Measurements from ENCODE around the gene LRRC74B.

Gene LRRC74B

DNA sequence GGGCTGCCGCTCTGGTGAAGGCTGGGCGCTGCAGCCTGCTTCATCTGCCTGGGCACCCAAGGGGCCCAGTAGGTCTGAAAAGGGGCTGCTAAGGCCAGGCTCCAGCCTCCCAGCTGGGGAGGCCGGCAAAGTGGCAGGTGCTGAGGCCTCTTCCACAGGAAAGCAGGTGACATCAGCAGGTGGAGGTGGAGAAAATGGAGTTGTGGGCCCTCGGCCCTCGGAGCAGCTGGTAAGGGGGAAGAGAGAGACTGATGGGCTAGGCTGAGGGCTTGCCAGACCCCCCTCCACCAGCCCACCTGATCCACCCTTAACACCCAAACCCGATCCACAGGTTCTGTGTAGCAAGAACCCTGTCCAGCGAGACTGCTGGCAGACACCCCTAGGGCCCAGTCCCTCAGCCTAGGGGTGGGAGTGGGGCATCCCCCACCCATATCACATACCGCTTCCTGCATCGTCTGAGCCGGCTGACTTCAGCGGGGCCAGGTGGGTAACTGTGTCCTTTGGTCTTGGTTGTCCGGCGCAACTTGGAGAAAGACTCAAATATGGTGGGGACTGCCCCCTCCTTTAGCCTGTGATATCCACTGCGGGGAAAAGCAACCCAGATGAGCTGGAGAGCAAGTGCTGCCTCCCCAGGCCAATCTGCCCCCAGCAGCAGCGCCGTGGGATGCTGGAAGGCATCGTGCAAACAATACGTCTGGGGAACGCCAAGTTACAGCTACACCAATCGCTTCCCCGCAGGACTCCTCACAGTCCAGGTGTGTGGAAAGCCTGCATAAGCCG lies 45.3 kb upstream of the LRRC74B start:
- peak overlapping the region; percentile 85 for H3K4me3 ChIP-seq (ENCODE audit: low read depth, low read length, poor library complexity, severe bottlenecking)
- TF ChIP-seq, protein P1, sequence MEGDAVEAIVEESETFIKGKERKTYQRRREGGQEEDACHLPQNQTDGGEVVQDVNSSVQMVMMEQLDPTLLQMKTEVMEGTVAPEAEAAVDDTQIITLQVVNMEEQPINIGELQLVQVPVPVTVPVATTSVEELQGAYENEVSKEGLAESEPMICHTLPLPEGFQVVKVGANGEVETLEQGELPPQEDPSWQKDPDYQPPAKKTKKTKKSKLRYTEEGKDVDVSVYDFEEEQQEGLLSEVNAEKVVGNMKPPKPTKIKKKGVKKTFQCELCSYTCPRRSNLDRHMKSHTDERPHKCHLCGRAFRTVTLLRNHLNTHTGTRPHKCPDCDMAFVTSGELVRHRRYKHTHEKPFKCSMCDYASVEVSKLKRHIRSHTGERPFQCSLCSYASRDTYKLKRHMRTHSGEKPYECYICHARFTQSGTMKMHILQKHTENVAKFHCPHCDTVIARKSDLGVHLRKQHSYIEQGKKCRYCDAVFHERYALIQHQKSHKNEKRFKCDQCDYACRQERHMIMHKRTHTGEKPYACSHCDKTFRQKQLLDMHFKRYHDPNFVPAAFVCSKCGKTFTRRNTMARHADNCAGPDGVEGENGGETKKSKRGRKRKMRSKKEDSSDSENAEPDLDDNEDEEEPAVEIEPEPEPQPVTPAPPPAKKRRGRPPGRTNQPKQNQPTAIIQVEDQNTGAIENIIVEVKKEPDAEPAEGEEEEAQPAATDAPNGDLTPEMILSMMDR (IDR thresholded peaks at IDR 0.05; ENCODE audit: low read length) = peak; percentile 16; the same call in 1 of the 2 replicates
- TF ChIP-seq EZH2 (IDR thresholded peaks at IDR 0.05; ENCODE audit: borderline replicate concordance, low read length) = no peak
- peaks cover 28% of the 10 kb centered on the region; the same call in 1 of the 2 replicates for H3K36me3 ChIP-seq (ENCODE audit: insufficient read depth, low read length)
- H3K4me2 ChIP-seq (ENCODE audit: low read length) = peak overlapping the region; percentile 98
- H3K4me1 ChIP-seq (ENCODE audit: insufficient read depth, low read length, severe bottlenecking) = peaks cover 36% of the 10 kb centered on the region
- peak overlapping the region; percentile 95 for H3K27ac ChIP-seq (ENCODE audit: low read depth, low read length, poor library complexity, severe bottlenecking)
- no peaks in the 10 kb centered on the region for H3K9me2 ChIP-seq (ENCODE audit: low read depth, low read length)
- H3K9ac ChIP-seq (ENCODE audit: low read length) = peak overlapping the region; percentile 97
- no peaks in the 10 kb centered on the region for H3K9me3 ChIP-seq (ENCODE audit: low read length)
- H2AFZ ChIP-seq (ENCODE audit: low read length) = no peak overlapping the region
- no peaks in the 10 kb centered on the region for H4K20me1 ChIP-seq (ENCODE audit: insufficient read depth, low read length)
- no peaks in the 10 kb centered on the region for H3K27me3 ChIP-seq (ENCODE audit: insufficient read depth, low read length)
- peaks cover 7% of the 10 kb centered on the region; the same call in 1 of the 2 replicates for H3K79me2 ChIP-seq (ENCODE audit: insufficient read depth, low read length)
- H3F3A ChIP-seq (ENCODE audit: insufficient read depth, low read length) = no peaks in the 10 kb centered on the region

DNA sequence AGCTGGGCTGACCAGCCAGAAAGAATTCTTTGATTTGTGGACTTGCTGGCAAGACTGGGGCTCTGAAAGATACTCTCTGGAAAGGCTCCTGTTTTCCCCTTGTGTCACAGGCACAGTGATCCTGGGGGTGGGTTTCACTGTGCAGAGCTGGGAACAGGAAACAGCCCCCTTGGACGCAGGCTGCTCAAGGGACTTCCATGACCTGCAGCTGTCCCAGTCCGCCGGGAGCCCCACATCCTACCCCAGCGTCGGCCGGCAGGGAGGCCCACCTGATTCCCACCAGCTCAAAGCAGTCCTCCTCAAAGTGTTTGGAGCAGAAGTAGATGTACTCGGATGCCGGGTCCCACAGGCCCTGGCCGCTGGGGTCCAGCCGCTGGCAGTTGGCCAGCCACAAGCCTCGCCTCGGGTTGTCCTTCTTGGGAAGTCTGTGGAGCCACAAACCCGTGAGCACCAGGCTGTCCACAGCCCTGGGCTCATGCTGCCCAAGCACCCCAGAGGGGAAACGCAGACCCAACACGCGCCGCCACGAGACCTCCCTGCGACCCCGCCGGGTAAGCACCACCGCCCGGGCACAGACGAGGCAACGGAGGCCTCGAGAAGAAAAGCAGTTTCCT lies 44.7 kb upstream of the LRRC74B start:
- Histone ChIP-seq H3K4me1 (ENCODE audit: insufficient read depth, low read length, severe bottlenecking) (peaks cover 36% of the 10 kb centered on the region), H2AFZ (ENCODE audit: low read length) (no peak overlapping the region), H3K4me2 (ENCODE audit: low read length) (peak overlapping the region; percentile 98), H3K9me3 (ENCODE audit: low read length) (no peaks in the 10 kb centered on the region), H3K36me3 (ENCODE audit: insufficient read depth, low read length) (peaks cover 28% of the 10 kb centered on the region; the same call in 1 of the 2 replicates), H3K4me3 (ENCODE audit: low read depth, low read length, poor library complexity, severe bottlenecking) (peak overlapping the region; percentile 85), H4K20me1 (ENCODE audit: insufficient read depth, low read length) (no peaks in the 10 kb centered on the region), H3K9me2 (ENCODE audit: low read depth, low read length) (no peaks in the 10 kb centered on the region), H3K27ac (ENCODE audit: low read depth, low read length, poor library complexity, severe bottlenecking) (peak overlapping the region; percentile 95), H3K9ac (ENCODE audit: low read length) (peak overlapping the region; percentile 97), H3K27me3 (ENCODE audit: insufficient read depth, low read length) (no peaks in the 10 kb centered on the region), H3K79me2 (ENCODE audit: insufficient read depth, low read length) (peaks cover 7% of the 10 kb centered on the region; the same call in 1 of the 2 replicates), H3F3A (ENCODE audit: insufficient read depth, low read length) (no peaks in the 10 kb centered on the region)
- TF ChIP-seq, protein P1 (IDR thresholded peaks at IDR 0.05; ENCODE audit: low read length) = no peak
- TF ChIP-seq EZH2 (IDR thresholded peaks at IDR 0.05; ENCODE audit: borderline replicate concordance, low read length) = no peak

GRCh38 chr22:21001601-21002325 lies 44.0 kb upstream of the LRRC74B start, which contains the start of gene THAP7:
Gene THAP7 (minus strand): TSS chr22:21002118. CDS start chr22:21001911, 207 bp downstream.
- Histone ChIP-seq H3K9me2 (ENCODE audit: low read depth, low read length) (no peaks in the 10 kb centered on the region), H3K9ac (ENCODE audit: low read length) (peak within 1 kb of the TSS; percentile 97), H3K4me1 (ENCODE audit: insufficient read depth, low read length, severe bottlenecking) (peaks cover 36% of the 10 kb centered on the region), H3K4me3 (ENCODE audit: low read depth, low read length, poor library complexity, severe bottlenecking) (peak within 1 kb of the TSS; percentile 85), H3K36me3 (ENCODE audit: insufficient read depth, low read length) (peaks cover 28% of the 10 kb centered on the region; the same call in 1 of the 2 replicates), H2AFZ (ENCODE audit: low read length) (no peak within 1 kb of the TSS), H3K27me3 (ENCODE audit: insufficient read depth, low read length) (no peaks in the 10 kb centered on the region), H3K4me2 (ENCODE audit: low read length) (peak within 1 kb of the TSS; percentile 98), H3K27ac (ENCODE audit: low read depth, low read length, poor library complexity, severe bottlenecking) (peak within 1 kb of the TSS; percentile 95), H3K9me3 (ENCODE audit: low read length) (no peaks in the 10 kb centered on the region), H3F3A (ENCODE audit: insufficient read depth, low read length) (no peaks in the 10 kb centered on the region), H3K79me2 (ENCODE audit: insufficient read depth, low read length) (peaks cover 7% of the 10 kb centered on the region; the same call in 1 of the 2 replicates), H4K20me1 (ENCODE audit: insufficient read depth, low read length) (no peaks in the 10 kb centered on the region)
- no peak for TF ChIP-seq EZH2 (IDR thresholded peaks at IDR 0.05; ENCODE audit: borderline replicate concordance, low read length)
- TF ChIP-seq, protein P1 (IDR thresholded peaks at IDR 0.05; ENCODE audit: low read length) = no peak
